GM12878 (cell line): ENCODE measurements around the gene UMAD1.

Source experiments
- ESRRA ChIP-seq: IDR thresholded peaks from 2 replicates; pipeline ENCODE4 v1.6.1; 2012; ENCODE audit warnings: mild to moderate bottlenecking, low read length, improper control_type of control experiment
- EZH2 ChIP-seq: IDR thresholded peaks from 2 replicates; pipeline ENCODE4 v1.6.1; 2012; ENCODE audit warnings: low read depth, mild to moderate bottlenecking, control low read depth, inconsistent platforms, low read length, borderline replicate concordance; ENCODE audit not compliant: control insufficient read depth
- FOXM1 ChIP-seq: IDR thresholded peaks from 2 replicates; pipeline ENCODE4 v1.6.1; 2012; ENCODE audit warnings: low read depth, mild to moderate bottlenecking, inconsistent platforms, low read length, moderate library complexity
- MEF2B ChIP-seq: fragments of 450-650 bp; IDR thresholded peaks from 2 replicates; pipeline ENCODE4 v1.6.1; 2018; ENCODE audit warnings: mild to moderate bottlenecking, moderate library complexity; ENCODE audit not compliant: partially characterized antibody, poor library complexity, severe bottlenecking
- POLR2A ChIP-seq: IDR thresholded peaks from 2 replicates; pipeline ENCODE4 v1.6.1; 2011; ENCODE audit warnings: low read depth, mild to moderate bottlenecking, low read length
- POLR2AphosphoS5 ChIP-seq: IDR thresholded peaks from 2 replicates; pipeline ENCODE4 v1.6.1; 2011; ENCODE audit warnings: mild to moderate bottlenecking, low read length, inconsistent platforms
- RCOR1 ChIP-seq: conservative IDR thresholded peaks from 2 replicates; pipeline ENCODE4 v1.6.1; 2012; ENCODE audit warnings: low read depth, low read length, improper control_type of control experiment
- TF ChIP-seq, protein P1 (sequence below): IDR thresholded peaks from 2 replicates; pipeline ENCODE4 v1.6.1; 2011; ENCODE audit warnings: low read depth, low read length, improper control_type of control experiment, borderline replicate concordance
- TF ChIP-seq, protein P2 (sequence below), 3 experiments: IDR thresholded peaks in 2 of 3; conservative IDR thresholded peaks in 1 of 3; 2 replicates each; pipeline ENCODE4 v1.5.1; 2011; ENCODE audit warnings: low read depth in 3 of 3, low read length in 3 of 3, mild to moderate bottlenecking in 3 of 3, control low read depth in 2 of 3, moderate library complexity in 2 of 3, inconsistent platforms in 1 of 3, mixed read lengths in 1 of 3; ENCODE audit not compliant: control insufficient read depth in 2 of 3, insufficient read depth in 1 of 3; ENCODE audit errors: extremely low read depth in 1 of 3
- TF ChIP-seq, protein P3 (sequence below): fragments of 450-650 bp; IDR thresholded peaks from 2 replicates; pipeline ENCODE4 v1.6.1; 2018; ENCODE audit warnings: borderline replicate concordance, mild to moderate bottlenecking; ENCODE audit not compliant: partially characterized antibody
- TF ChIP-seq, protein P4 (sequence below): IDR thresholded peaks from 2 replicates; pipeline ENCODE4 v1.6.1; 2012; ENCODE audit warnings: mild to moderate bottlenecking, low read depth, low read length
- TF ChIP-seq, protein P5 (sequence below): fragments of 150-350 bp; IDR thresholded peaks from 2 replicates; pipeline ENCODE4 v1.6.1; 2016; ENCODE audit warnings: low read depth, low read length
- TF ChIP-seq, protein P6 (sequence below): fragments of 450-650 bp; IDR thresholded peaks from 2 replicates; pipeline ENCODE4 v1.6.1; 2017; ENCODE audit warnings: mild to moderate bottlenecking
- TF ChIP-seq, protein P7 (sequence below): fragments of 450-650 bp; formaldehyde crosslinking; IDR thresholded peaks from 2 replicates; pipeline ENCODE4 v1.4.0; 2020; ENCODE audit warnings: mild to moderate bottlenecking, moderate library complexity

DNA sequence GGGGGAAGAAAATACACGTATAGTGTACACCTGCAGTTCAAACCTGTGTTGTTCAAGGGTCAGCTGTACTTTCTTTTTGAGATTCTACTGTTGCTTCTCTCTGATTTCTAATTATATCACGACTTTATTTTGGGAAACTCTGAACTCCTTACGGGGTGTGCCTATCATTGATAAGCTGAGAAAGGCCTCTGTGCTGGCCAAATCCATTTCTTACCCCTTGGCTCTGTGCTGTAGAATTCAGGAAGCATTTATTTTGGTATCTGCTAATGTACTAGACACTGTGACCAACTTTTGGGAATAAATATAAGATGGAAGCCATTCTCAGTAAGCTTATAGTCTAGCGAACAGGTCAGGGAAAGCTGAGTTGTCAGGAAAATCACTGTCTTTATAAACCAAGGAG is 104.7 kb downstream of the UMAD1 start:
- TF ChIP-seq, protein P1, sequence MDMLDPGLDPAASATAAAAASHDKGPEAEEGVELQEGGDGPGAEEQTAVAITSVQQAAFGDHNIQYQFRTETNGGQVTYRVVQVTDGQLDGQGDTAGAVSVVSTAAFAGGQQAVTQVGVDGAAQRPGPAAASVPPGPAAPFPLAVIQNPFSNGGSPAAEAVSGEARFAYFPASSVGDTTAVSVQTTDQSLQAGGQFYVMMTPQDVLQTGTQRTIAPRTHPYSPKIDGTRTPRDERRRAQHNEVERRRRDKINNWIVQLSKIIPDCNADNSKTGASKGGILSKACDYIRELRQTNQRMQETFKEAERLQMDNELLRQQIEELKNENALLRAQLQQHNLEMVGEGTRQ, result no peak
- TF ChIP-seq, protein P2, sequence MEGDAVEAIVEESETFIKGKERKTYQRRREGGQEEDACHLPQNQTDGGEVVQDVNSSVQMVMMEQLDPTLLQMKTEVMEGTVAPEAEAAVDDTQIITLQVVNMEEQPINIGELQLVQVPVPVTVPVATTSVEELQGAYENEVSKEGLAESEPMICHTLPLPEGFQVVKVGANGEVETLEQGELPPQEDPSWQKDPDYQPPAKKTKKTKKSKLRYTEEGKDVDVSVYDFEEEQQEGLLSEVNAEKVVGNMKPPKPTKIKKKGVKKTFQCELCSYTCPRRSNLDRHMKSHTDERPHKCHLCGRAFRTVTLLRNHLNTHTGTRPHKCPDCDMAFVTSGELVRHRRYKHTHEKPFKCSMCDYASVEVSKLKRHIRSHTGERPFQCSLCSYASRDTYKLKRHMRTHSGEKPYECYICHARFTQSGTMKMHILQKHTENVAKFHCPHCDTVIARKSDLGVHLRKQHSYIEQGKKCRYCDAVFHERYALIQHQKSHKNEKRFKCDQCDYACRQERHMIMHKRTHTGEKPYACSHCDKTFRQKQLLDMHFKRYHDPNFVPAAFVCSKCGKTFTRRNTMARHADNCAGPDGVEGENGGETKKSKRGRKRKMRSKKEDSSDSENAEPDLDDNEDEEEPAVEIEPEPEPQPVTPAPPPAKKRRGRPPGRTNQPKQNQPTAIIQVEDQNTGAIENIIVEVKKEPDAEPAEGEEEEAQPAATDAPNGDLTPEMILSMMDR (IDR thresholded peaks at IDR 0.05 in 2 of 3, conservative IDR thresholded peaks at IDR 0.05 in 1 of 3; ENCODE audit: control insufficient read depth in 2 of 3, extremely low read depth in 1 of 3, insufficient read depth in 1 of 3, low read depth in 3 of 3, low read length in 3 of 3), result no peak
- TF ChIP-seq, protein P3, sequence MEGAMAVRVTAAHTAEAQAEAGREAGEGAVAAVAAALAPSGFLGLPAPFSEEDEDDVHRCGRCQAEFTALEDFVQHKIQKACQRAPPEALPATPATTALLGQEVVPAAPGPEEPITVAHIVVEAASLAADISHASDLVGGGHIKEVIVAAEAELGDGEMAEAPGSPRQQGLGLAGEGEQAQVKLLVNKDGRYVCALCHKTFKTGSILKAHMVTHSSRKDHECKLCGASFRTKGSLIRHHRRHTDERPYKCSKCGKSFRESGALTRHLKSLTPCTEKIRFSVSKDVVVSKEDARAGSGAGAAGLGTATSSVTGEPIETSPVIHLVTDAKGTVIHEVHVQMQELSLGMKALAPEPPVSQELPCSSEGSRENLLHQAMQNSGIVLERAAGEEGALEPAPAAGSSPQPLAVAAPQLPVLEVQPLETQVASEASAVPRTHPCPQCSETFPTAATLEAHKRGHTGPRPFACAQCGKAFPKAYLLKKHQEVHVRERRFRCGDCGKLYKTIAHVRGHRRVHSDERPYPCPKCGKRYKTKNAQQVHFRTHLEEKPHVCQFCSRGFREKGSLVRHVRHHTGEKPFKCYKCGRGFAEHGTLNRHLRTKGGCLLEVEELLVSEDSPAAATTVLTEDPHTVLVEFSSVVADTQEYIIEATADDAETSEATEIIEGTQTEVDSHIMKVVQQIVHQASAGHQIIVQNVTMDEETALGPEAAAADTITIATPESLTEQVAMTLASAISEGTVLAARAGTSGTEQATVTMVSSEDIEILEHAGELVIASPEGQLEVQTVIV, result no peak
- TF ChIP-seq RCOR1 (no peak), FOXM1 (no peak), POLR2AphosphoS5 (no peak), EZH2 (no peak), POLR2A (no peak), ESRRA (no peak), MEF2B (no peak)
- TF ChIP-seq, protein P4, sequence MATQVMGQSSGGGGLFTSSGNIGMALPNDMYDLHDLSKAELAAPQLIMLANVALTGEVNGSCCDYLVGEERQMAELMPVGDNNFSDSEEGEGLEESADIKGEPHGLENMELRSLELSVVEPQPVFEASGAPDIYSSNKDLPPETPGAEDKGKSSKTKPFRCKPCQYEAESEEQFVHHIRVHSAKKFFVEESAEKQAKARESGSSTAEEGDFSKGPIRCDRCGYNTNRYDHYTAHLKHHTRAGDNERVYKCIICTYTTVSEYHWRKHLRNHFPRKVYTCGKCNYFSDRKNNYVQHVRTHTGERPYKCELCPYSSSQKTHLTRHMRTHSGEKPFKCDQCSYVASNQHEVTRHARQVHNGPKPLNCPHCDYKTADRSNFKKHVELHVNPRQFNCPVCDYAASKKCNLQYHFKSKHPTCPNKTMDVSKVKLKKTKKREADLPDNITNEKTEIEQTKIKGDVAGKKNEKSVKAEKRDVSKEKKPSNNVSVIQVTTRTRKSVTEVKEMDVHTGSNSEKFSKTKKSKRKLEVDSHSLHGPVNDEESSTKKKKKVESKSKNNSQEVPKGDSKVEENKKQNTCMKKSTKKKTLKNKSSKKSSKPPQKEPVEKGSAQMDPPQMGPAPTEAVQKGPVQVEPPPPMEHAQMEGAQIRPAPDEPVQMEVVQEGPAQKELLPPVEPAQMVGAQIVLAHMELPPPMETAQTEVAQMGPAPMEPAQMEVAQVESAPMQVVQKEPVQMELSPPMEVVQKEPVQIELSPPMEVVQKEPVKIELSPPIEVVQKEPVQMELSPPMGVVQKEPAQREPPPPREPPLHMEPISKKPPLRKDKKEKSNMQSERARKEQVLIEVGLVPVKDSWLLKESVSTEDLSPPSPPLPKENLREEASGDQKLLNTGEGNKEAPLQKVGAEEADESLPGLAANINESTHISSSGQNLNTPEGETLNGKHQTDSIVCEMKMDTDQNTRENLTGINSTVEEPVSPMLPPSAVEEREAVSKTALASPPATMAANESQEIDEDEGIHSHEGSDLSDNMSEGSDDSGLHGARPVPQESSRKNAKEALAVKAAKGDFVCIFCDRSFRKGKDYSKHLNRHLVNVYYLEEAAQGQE, result no peak
- TF ChIP-seq, protein P5, sequence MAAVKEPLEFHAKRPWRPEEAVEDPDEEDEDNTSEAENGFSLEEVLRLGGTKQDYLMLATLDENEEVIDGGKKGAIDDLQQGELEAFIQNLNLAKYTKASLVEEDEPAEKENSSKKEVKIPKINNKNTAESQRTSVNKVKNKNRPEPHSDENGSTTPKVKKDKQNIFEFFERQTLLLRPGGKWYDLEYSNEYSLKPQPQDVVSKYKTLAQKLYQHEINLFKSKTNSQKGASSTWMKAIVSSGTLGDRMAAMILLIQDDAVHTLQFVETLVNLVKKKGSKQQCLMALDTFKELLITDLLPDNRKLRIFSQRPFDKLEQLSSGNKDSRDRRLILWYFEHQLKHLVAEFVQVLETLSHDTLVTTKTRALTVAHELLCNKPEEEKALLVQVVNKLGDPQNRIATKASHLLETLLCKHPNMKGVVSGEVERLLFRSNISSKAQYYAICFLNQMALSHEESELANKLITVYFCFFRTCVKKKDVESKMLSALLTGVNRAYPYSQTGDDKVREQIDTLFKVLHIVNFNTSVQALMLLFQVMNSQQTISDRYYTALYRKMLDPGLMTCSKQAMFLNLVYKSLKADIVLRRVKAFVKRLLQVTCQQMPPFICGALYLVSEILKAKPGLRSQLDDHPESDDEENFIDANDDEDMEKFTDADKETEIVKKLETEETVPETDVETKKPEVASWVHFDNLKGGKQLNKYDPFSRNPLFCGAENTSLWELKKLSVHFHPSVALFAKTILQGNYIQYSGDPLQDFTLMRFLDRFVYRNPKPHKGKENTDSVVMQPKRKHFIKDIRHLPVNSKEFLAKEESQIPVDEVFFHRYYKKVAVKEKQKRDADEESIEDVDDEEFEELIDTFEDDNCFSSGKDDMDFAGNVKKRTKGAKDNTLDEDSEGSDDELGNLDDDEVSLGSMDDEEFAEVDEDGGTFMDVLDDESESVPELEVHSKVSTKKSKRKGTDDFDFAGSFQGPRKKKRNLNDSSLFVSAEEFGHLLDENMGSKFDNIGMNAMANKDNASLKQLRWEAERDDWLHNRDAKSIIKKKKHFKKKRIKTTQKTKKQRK, result no peak
- TF ChIP-seq, protein P6, sequence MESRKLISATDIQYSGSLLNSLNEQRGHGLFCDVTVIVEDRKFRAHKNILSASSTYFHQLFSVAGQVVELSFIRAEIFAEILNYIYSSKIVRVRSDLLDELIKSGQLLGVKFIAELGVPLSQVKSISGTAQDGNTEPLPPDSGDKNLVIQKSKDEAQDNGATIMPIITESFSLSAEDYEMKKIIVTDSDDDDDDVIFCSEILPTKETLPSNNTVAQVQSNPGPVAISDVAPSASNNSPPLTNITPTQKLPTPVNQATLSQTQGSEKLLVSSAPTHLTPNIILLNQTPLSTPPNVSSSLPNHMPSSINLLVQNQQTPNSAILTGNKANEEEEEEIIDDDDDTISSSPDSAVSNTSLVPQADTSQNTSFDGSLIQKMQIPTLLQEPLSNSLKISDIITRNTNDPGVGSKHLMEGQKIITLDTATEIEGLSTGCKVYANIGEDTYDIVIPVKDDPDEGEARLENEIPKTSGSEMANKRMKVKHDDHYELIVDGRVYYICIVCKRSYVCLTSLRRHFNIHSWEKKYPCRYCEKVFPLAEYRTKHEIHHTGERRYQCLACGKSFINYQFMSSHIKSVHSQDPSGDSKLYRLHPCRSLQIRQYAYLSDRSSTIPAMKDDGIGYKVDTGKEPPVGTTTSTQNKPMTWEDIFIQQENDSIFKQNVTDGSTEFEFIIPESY, result no peak
- TF ChIP-seq, protein P7, sequence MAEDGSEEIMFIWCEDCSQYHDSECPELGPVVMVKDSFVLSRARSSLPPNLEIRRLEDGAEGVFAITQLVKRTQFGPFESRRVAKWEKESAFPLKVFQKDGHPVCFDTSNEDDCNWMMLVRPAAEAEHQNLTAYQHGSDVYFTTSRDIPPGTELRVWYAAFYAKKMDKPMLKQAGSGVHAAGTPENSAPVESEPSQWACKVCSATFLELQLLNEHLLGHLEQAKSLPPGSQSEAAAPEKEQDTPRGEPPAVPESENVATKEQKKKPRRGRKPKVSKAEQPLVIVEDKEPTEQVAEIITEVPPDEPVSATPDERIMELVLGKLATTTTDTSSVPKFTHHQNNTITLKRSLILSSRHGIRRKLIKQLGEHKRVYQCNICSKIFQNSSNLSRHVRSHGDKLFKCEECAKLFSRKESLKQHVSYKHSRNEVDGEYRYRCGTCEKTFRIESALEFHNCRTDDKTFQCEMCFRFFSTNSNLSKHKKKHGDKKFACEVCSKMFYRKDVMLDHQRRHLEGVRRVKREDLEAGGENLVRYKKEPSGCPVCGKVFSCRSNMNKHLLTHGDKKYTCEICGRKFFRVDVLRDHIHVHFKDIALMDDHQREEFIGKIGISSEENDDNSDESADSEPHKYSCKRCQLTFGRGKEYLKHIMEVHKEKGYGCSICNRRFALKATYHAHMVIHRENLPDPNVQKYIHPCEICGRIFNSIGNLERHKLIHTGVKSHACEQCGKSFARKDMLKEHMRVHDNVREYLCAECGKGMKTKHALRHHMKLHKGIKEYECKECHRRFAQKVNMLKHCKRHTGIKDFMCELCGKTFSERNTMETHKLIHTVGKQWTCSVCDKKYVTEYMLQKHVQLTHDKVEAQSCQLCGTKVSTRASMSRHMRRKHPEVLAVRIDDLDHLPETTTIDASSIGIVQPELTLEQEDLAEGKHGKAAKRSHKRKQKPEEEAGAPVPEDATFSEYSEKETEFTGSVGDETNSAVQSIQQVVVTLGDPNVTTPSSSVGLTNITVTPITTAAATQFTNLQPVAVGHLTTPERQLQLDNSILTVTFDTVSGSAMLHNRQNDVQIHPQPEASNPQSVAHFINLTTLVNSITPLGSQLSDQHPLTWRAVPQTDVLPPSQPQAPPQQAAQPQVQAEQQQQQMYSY (CRISPR knock-in tag), result no peak
